Fibroblast of villous mesenchyme (primary cell): ENCODE measurements around the gene LARP1B. TPM values are rescaled to one million over a fixed set of nuclear protein-coding genes. Genes with fewer than 3 reads are reported as not detected.

ENCODE experiments used
- DNase-seq: peaks from one replicate; pipeline ENCODE4 v3.0.0-alpha.2; 2010; ENCODE audit warnings: low read depth
- H3K4me3 ChIP-seq: 2 replicates; pipeline ENCODE4 v1.5.1; 2011; ENCODE audit warnings: low read depth, mild to moderate bottlenecking, low read length
- total RNA-seq: library from RNA; depleted of rRNA; stranded (reverse); fragments of >200 nt; gene quantifications from 2 replicates; pipeline ENCODE4 v1.2.3, GENCODE V29; 2012
- TF ChIP-seq, protein P1 (sequence below): IDR thresholded peaks from 2 replicates; pipeline ENCODE4 v1.5.1; 2012; ENCODE audit warnings: low read depth, mild to moderate bottlenecking, low read length; ENCODE audit not compliant: insufficient read depth

Gene LARP1B
- total RNA-seq, 1 donor = 25.5 TPM

DNA sequence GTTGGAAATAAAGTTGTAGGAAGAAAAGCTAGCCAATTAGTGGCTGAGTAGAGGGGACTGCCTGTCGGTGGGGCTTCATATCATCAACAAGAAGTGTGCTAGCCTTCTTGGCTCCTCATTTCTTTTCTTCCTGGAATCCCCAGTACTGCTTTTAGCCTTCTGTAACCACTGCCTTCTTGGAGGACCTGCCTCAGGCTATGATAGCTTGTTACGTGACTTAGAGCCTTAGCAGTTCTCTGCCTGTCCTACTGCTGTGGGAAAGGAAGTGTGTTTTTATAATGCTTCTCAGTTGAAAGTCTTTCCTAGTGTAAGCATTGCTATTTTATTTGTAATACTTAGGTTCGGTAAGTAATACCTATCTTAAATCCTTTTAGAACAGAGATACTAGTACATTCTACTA lies 61.9 kb downstream of the LARP1B start:
- peak; percentile 30 for DNase-seq
- H3K4me3 ChIP-seq = no peak overlapping the region
- TF ChIP-seq, protein P1, sequence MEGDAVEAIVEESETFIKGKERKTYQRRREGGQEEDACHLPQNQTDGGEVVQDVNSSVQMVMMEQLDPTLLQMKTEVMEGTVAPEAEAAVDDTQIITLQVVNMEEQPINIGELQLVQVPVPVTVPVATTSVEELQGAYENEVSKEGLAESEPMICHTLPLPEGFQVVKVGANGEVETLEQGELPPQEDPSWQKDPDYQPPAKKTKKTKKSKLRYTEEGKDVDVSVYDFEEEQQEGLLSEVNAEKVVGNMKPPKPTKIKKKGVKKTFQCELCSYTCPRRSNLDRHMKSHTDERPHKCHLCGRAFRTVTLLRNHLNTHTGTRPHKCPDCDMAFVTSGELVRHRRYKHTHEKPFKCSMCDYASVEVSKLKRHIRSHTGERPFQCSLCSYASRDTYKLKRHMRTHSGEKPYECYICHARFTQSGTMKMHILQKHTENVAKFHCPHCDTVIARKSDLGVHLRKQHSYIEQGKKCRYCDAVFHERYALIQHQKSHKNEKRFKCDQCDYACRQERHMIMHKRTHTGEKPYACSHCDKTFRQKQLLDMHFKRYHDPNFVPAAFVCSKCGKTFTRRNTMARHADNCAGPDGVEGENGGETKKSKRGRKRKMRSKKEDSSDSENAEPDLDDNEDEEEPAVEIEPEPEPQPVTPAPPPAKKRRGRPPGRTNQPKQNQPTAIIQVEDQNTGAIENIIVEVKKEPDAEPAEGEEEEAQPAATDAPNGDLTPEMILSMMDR = no peak

DNA sequence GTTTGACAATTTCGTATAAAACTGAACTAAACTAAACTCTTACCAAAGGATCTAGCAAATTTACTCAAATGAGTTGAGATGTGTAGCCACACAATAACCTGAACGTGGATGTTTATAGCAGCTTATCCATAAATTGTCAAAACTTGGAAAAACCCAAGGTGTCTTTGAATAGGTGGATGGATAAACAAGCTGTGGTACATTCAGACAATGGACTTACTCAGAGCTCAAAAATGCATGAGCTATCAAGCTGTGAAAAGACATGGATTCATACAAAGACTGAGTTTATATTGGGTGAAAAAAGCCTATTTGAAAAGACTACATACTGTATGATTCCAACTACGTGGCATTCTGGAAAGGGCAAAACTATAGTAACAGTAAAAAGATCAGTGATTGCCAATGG lies 69.5 kb downstream of the LARP1B start:
- TF ChIP-seq, protein P1 = no peak
- DNase-seq = no peak

DNA sequence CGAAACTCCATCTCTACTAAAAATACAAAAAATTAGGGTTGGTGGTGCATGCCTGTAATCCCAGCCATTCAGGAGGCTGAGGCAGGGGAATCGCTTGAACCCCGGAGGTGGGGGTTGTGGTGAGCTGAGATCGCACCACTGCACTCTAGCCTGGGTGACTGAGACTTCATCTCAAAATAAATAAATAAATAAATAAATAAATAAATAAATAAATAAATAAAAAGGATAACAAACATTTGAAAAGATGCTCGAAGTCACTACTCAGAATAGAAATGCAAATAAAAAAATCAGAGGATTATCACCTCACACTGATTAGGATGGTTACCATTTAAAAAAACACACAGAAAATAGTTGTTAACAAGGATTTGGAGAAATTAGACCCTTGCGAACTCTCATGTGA lies 73.8 kb downstream of the LARP1B start:
- DNase-seq = no peak
- TF ChIP-seq, protein P1 = no peak
- no peak overlapping the region for H3K4me3 ChIP-seq

More for the DNA sequence above, 69.5 kb downstream of the LARP1B start:
- no peak overlapping the region for H3K4me3 ChIP-seq

DNA sequence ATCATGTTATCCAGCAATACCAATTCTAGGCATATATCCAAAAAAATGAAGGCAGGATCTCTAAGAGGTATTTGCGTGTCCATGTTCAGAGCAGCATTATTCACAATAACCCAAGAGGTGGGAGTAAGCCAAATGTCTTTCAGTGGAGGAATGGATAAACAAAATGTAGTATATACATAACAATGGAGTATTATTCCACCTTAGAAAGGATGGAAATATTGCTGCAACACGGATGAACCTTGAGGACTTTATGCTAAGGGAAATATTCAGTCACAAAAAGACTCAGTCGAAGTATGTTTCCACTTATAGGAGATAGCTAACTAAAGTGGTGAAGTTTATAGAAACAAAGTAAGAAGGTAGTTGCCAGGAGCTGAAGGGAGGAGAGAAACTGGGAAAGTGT lies 74.3 kb downstream of the LARP1B start:
- TF ChIP-seq, protein P1 = no peak

DNA sequence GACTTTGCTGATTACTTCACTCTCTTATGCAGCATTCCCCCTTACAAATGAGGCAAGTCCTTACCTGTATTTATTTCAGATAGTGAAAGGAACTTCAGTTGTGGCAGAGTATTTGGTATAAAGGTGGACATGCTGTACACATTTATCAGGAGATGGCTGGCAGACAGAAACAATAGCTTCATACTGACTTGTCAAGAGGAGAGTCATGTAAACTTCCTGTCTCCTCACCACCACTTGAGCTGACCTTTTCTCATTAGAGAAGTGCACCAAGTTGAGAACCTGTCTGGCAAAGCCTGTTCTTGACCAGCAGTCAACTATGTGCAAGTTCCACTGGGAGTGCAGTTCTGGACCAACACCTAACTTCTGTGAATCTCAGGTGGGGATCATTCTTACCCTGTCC lies 80.8 kb downstream of the LARP1B start:
- DNase-seq = no peak
- TF ChIP-seq, protein P1 = no peak
- H3K4me3 ChIP-seq = no peak overlapping the region

More for the DNA sequence above, 74.3 kb downstream of the LARP1B start:
- H3K4me3 ChIP-seq = no peak overlapping the region
- no peak for DNase-seq

DNA sequence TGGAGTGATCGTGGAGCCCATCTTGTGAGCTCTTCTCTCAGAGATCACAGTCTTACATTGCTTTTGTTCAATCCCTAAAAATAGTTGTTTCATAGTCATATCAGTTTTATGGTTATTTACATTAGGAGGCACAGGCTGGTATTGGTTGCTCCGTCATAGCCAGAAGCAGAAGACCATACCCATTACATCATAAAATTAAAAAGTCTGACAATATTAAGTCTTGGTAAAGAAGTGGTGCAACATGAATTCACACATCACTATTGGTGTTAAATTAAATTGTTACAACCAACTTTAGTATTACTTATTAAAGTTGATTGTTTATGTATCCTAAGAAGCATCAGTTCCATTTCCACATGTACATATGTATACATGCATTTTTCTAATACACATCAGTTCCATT lies 84.6 kb downstream of the LARP1B start:
- TF ChIP-seq, protein P1 = no peak
- no peak overlapping the region for H3K4me3 ChIP-seq
- no peak for DNase-seq

DNA sequence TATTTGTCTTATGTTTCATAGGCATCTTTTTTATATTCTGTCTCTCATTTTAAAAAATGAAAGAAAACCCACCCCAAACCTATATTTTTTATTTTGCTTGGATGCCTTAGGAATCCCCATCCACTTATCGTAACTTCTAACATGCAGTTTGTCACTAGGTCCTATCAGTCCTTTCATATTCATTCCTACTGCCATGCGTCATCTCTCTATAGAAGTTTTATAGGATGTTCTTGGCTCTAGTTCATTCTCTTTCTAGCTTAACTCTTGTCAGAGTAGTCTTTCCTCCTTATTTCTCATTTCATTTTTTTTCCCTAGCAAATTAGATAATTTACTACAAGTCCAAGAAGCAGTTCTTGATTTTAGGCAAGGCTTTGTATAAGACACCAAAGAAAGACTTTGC lies 92.7 kb downstream of the LARP1B start:
- DNase-seq = peak; percentile 38
- TF ChIP-seq, protein P1 = no peak

More for the DNA sequence above, 92.7 kb downstream of the LARP1B start:
- H3K4me3 ChIP-seq = no peak overlapping the region
